Panc1 (cell line): ENCODE data around the gene CHAC1. TPM values are rescaled to one million over a fixed set of nuclear protein-coding genes. Genes with fewer than 3 reads are reported as not detected.
A peak's percentile ranks its signal among the peaks of the same experiment; 100 is the strongest.

Experiments used
- ATAC-seq: fragments of 200-7000 bp; cut with Tn5 transposase; 2 replicates; pipeline ENCODE4 v1.9.1; 2020; ENCODE audit warnings: mild to moderate bottlenecking, moderate library complexity
- BruUV-seq: library from RNA; stranded (reverse); fragments of 400-500 nt; replicated peaks from 2 replicates; lab custom pipeline; 2021; lab: Mats Ljungman, UMichigan
- CTCF ChIA-PET: fragments of 300-600 bp; sonication (Branson Sonifier 250); formaldehyde crosslinking; loops from one replicate; lab custom pipeline; 2022; ENCODE audit warnings: antibody characterized with exemption; lab: Charles Lee
- POLR2A ChIA-PET: fragments of 300-600 bp; sonication (Branson Sonifier 250); formaldehyde crosslinking; loops from one replicate; lab custom pipeline; 2022; ENCODE audit warnings: antibody characterized with exemption; lab: Charles Lee
- DNase-seq: peaks from one replicate; pipeline ENCODE4 v3.0.0-alpha.2; 2010; ENCODE audit warnings: low read depth, low spot score
- H3K27ac ChIP-seq: 2 replicates; pipeline ENCODE4 v1.5.1; 2011; ENCODE audit warnings: mild to moderate bottlenecking, low read length, inconsistent platforms
- H3K27me3 ChIP-seq: fragments of 200-500 bp; sonication (Bioruptor generic); 2 replicates; pipeline ENCODE4 v1.6.0; 2014; ENCODE audit warnings: low read length, inconsistent platforms; ENCODE audit not compliant: control insufficient read depth, insufficient read depth
- H3K36me3 ChIP-seq: fragments of 200-500 bp; sonication (Bioruptor generic); 2 replicates; pipeline ENCODE4 v1.5.1; 2014; ENCODE audit warnings: inconsistent platforms, mild to moderate bottlenecking, low read length, moderate library complexity; ENCODE audit not compliant: control insufficient read depth, insufficient read depth
- H3K4me1 ChIP-seq: 2 replicates; pipeline ENCODE4 v1.5.1; 2011; ENCODE audit warnings: inconsistent platforms, mild to moderate bottlenecking, low read length, moderate library complexity; ENCODE audit not compliant: control insufficient read depth, insufficient read depth
- H3K4me3 ChIP-seq, 2 experiments: 2 replicates each; pipeline ENCODE4 v1.5.1; 2011 to 2012; ENCODE audit warnings: low read depth in 2 of 2, low read length in 2 of 2, mild to moderate bottlenecking in 2 of 2, inconsistent platforms in 1 of 2, moderate library complexity in 1 of 2
- H3K9me3 ChIP-seq: fragments of 200-500 bp; sonication (Bioruptor generic); 2 replicates; pipeline ENCODE4 v1.5.1; 2014; ENCODE audit warnings: low read depth, mild to moderate bottlenecking, inconsistent platforms, low read length, moderate library complexity; ENCODE audit not compliant: control insufficient read depth, insufficient read depth
- CTCF ChIP-seq: fragments of 450-650 bp; IDR thresholded peaks from 2 replicates; pipeline ENCODE4 v1.5.1; 2017; ENCODE audit warnings: mild to moderate bottlenecking
- POLR2AphosphoS5 ChIP-seq: IDR thresholded peaks from 2 replicates; pipeline ENCODE4 v1.6.1; 2012; ENCODE audit warnings: mild to moderate bottlenecking, low read depth, low read length, moderate library complexity
- REST ChIP-seq, 2 experiments: IDR thresholded peaks; 2 replicates each; pipeline ENCODE4 v1.6.1; 2011 to 2012; ENCODE audit warnings: low read depth in 2 of 2, control low read depth in 1 of 2, low read length in 1 of 2, mild to moderate bottlenecking in 1 of 2, moderate library complexity in 1 of 2; ENCODE audit not compliant: insufficient read depth in 1 of 2
- SIN3A ChIP-seq: IDR thresholded peaks from 2 replicates; pipeline ENCODE4 v1.6.1; 2012; ENCODE audit warnings: low read depth, mild to moderate bottlenecking, low read length, moderate library complexity, borderline replicate concordance; ENCODE audit not compliant: insufficient read depth
- TCF7L2 ChIP-seq: IDR thresholded peaks from 2 replicates; pipeline ENCODE4 v1.6.1; 2011; ENCODE audit warnings: mild to moderate bottlenecking, low read depth, low read length, inconsistent platforms
- in situ Hi-C: cut with HindIII; loops from 2 replicates; pipeline ENCODE4 v1.10.0; 2016; ENCODE audit warnings: low sequenced_read_pairs, low pct_unique_long_range_greater_than_20kb
- intact Hi-C: fragments of 100-400 bp; cut with micrococcal nuclease; formaldehyde crosslinking; loops from one replicate; pipeline ENCODE4 v1.10.0; 2022; ENCODE audit not compliant: unreplicated experiment
- total RNA-seq: library from RNA; stranded (reverse); gene quantifications from one replicate; pipeline ENCODE4 v1.2.1, GENCODE V29; 2021; ENCODE audit not compliant: unreplicated experiment

CHAC1 gene
- total RNA-seq, 1 experiment from 2014 or later: 15.5 TPM

DNA sequence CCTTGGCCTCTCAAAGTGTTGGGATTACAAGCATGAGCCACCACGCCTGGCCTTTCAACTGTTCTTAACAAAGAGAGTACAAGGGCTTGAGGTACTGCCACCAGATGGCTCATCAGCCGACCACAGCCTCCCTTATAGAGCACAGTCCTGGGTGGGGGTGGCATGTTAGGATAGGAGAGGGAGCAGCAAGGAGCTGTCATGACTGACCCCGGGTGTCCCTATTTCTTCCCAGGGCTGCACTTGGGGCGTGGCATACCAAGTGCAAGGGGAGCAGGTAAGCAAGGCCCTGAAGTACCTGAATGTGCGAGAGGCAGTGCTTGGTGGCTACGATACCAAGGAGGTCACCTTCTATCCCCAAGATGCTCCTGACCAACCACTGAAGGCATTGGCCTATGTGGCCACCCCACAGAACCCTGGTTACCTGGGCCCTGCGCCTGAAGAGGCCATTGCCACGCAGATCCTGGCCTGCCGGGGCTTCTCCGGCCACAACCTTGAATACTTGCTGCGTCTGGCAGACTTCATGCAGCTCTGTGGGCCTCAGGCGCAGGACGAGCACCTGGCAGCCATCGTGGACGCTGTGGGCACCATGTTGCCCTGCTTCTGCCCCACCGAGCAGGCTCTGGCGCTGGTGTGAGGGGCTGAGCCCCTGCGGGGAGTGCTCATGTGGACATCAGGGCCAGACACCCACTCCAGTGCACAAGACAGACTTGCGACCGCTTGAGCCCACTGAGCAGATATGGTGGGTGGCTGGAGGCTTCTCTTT, 2.1 kb downstream of the CHAC1 start:
- in situ Hi-C loops (no loop called here), intact Hi-C loops (no loop called here)
- H3K36me3 ChIP-seq: peaks cover 2% of the 10 kb centered on the region; the same call in 1 of the 2 replicates
- no peaks in the 10 kb centered on the region for H3K27me3 ChIP-seq
- peak overlapping the region; percentile 87 to 98 for H3K4me3 ChIP-seq
- TF ChIP-seq POLR2AphosphoS5 (no peak), REST (IDR thresholded peaks at IDR 0.05; ENCODE audit: insufficient read depth in 1 of 2, low read depth in 2 of 2, low read length in 1 of 2) (no peak), CTCF (no peak), SIN3A (no peak), TCF7L2 (no peak)
- no TSS peak for BruUV-seq
- H3K9me3 ChIP-seq: no peaks in the 10 kb centered on the region
- no peak for ATAC-seq
- no peak for DNase-seq
- POLR2A ChIA-PET: no interaction called here
- no peak overlapping the region for H3K27ac ChIP-seq
- CTCF ChIA-PET: no interaction called here
- H3K4me1 ChIP-seq: peaks cover 10% of the 10 kb centered on the region

DNA sequence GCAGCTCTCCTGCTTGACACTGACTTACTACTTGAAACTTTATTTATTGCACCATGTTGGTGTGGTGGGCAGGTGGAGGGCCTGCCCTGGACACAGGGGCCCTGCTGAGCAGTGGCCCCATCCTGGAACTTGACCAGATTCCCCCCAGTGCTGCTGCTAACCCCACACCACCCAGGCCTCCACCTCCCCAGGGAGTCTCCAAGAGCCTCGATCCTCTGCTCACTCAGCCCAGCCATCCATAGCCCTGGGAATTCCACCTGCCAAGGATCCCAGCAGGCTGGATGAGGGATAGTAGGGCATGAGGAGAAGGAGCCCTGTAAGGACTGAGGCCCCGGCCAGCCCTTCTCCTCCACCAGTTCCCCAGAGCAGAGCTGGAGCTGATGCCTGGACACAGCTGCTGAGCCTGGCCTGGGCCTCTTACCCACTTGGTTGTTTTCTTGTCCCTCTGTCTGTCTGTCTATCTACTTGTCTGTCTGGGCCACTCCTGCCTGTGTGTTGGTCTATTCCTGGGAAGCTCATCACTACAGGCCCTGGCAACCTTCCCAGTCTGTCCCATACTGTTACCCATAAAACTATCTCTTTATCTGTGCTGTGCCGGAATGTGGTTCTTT, 2.8 kb downstream of the CHAC1 start:
- no peaks in the 10 kb centered on the region for H3K27me3 ChIP-seq
- H3K4me1 ChIP-seq: peaks cover 12% of the 10 kb centered on the region
- BruUV-seq: no TSS peak
- no peak for TF ChIP-seq CTCF
- ATAC-seq: no peak
- ChIA-PET CTCF (no interaction called here), POLR2A (no interaction called here)
- no peak for DNase-seq
- peaks cover 2% of the 10 kb centered on the region; the same call in 1 of the 2 replicates for H3K36me3 ChIP-seq
- peak overlapping the region; percentile 36; the same call in 1 of the 2 replicates for H3K27ac ChIP-seq
- intact Hi-C loops (no loop called here), in situ Hi-C loops (no loop called here)
- peak overlapping the region; percentile 7 to 98; a peak in 3 of 4 replicates for H3K4me3 ChIP-seq
- H3K9me3 ChIP-seq: no peaks in the 10 kb centered on the region
